Measurements from ENCODE around the gene CSTPP1.

GRCh38 chr11:47162426-47162825 is 225.9 kb downstream of the CSTPP1 start:
- no peak for TF ChIP-seq CTCF (IDR thresholded peaks at IDR 0.05)
- TF ChIP-seq EZH2 (IDR thresholded peaks at IDR 0.05), result no peak
- no peak for TF ChIP-seq EZH2phosphoT487 (IDR thresholded peaks at IDR 0.05)
